Activated CD8-positive, alpha-beta memory T cell treated with anti-CD3 and anti-CD28 coated beads for 48 hours (primary cell): ENCODE data around the gene ZIC4.

ENCODE experiments used
- DNase-seq, 3 experiments: peaks; one replicate each; pipeline ENCODE4 v3.0.0-alpha.2; 2020; ENCODE audit warnings: low read depth in 2 of 3, low spot score in 2 of 3

Gene ZIC4

DNA sequence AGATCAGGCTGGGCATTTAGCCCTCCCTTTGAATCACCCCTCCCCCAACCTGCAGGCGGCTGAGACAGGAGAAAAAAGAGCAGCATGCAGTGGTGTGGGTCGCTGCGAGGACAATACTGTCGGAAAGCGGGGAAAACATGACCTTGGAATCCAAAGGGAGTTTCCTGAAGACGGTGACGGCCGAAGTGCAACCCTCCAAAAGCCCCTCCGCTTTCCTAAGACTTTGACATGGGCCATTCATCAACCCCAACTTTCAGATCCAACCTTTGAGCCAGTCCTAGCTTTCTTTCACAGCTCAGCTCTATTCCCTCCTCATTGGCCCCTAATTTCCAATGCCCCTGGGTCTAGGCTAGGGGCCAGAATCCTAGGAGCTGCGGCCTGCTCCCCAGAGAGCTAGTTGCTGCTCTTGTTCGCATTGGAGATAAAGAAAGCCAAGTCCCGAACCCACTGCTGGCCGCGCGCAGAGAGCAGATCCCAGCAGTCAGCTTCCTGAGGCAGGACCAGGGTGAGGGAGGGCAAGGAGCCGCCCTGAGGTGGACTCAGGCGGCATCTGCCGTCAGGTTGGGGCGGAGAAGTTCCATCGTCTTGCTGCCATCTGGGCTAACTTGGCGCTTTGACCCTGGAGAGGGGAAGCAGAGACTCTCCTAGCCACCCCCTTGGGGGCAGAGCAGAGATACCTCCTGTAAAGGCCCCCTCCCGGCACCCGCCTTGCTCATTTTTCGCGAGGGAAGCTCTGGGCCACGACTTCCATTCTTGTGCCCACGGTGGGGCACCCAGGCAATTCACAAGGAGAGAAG is 914 bp downstream of the ZIC4 start:
- no peak for DNase-seq

- no peak for DNase-seq
Measured at GRCh38 chr3:147404800-147405230, 1.5 kb downstream of the ZIC4 start.

DNA sequence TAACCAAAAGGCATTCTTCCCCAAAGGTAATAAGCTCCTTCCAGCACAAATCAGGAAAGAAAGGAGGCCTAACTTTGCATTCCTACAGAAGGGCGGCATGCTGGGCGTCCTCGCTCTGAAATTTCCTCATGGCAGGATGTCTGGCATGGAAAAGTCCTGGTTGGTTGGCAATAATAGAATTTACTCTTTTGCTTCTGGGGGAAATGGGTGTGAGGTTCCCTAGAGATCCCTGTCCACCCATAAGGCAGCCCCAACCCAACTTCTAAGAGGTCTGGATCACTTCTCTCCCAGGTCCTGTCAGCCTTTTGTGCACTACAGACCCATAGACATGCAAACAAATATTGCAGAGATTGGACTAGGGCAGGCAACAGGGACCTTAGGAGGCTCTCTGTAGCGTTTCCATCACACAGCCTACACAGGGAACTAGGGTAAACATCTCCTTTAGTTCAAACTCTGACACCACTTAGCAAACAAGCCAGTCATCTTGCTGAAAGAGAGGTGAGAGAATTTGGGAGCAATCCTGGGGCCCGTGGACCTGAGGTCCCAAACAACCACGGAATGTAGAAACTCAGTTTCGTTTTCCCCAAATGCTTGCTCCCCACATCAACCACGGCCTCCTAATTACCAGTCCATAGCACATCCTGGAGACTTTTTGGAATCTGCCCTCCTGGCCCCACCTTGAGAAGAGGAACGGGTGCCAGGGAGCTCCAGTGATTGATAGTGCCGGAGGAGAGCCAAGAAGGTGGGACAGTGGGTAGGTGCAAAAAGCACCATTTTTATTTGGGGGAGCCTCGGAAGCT is 2.1 kb downstream of the ZIC4 start:
- DNase-seq, result no peak

- DNase-seq, result no peak
Measured at GRCh38 chr3:147403511-147403910, 2.8 kb downstream of the ZIC4 start.

DNA sequence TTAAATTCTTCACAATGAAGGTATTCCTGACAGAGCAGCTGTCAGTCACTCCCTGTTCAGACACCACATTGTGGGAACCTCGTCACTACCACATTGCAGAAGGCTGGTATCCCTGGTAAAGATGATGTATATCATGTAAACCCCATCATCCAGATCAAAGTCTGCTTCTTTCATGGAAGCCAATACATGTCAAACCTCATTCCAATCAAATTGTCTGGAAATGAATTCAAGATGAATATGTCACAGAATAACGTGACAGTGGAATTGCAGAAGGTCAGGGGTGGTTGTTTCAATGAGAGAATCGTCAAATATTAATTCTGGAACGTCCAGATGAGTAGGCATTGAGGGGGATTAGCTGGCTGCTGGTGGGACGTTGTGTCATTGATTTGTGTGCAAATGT is 4.2 kb downstream of the ZIC4 start:
- DNase-seq, result no peak

DNA sequence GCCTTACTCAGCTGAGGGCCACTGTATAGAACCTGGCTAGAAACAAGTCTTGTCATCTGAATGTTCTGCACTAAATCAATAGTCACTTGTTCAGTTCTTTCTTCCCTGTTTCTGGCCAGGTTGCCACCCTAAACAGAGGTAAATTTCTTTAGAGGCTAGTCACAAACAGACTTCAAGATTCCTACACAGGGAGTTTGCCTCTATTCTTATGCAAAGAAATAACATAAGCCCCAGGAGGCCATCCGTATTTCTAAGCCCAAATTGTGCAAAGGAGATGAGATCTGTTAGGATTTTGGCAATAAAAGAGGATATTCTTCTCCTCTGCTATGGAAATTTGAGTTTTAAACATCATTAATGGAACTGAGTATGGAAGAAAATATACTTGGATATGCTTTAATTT is 4.9 kb downstream of the ZIC4 start:
- DNase-seq, result no peak

DNA sequence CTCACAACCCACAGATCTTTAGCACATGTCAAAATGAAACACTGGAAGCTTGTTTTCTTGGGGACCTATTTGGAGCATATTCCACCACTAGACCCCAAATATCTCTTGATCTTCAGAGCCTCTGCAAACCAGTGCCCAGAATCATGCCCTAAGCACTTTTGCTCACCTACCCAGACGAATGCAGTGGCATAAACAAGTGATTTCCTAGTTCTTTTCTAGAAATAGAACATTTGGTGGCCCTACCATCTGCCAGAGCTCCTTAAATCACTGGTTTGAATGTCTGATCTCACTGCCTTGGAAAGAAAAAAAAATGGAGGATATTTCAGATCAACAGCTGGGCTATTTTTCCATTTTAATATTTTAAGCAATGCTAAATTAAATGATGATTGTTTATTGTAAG is 5.3 kb downstream of the ZIC4 start:
- DNase-seq, result no peak

- DNase-seq, result no peak
Measured at GRCh38 chr3:147400111-147400510, 6.2 kb downstream of the ZIC4 start.

- no peak for DNase-seq
Measured at GRCh38 chr3:147398813-147399534, 7.4 kb downstream of the ZIC4 start.

DNA sequence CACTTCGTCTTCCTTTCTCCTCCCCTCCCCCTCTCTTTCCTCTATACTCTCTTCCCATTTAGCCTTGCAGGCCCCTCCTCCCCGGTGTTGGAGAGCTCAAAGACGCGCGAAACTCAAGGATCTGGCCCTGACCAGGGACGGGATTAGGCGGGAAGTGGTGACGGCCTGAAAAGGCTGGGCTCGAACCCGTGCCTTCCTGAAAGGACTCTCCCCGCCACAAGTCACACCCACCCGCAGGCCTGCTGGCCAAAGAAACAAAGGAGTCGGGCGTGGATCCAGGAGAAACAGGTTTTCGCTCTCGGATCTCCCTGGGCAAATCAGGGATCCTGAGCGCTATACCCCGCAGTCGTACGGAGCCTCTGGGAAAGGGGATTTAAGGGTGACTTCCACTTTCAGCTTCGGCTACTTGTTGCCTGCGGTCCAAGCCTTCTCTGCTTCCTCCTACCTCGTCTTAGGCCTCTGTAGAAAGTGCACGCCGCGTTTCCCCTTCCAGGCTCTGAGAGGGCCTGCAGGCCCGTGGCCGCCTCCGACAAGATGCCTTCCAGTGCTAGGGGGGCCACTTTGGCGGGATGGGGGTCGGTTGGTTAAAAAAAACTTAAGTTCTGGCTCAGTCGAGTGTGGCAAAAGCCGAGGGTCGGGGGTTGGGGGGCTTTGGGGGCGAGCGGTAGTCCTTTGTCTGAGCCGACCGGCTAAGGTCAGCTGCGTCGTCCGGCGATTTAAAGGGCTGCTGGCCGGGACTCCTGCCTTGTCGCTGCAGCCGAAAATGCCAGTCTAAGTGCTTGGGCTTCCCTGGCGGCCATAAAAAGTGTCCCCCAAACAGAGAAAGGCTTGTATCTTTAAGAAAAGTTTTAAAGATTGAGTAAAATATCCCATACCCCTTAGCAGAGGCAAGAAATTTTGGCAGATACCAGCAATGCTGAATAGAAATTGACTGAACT is 8.2 kb downstream of the ZIC4 start:
- no peak for DNase-seq

- no peak for DNase-seq
Measured at GRCh38 chr3:147397155-147397874, 9.0 kb downstream of the ZIC4 start.

GRCh38 chr3:147396712-147397046 is 9.7 kb downstream of the ZIC4 start:
- DNase-seq, result no peak

- no peak for DNase-seq
Measured at GRCh38 chr3:147395899-147396711, 10.2 kb downstream of the ZIC4 start.

DNA sequence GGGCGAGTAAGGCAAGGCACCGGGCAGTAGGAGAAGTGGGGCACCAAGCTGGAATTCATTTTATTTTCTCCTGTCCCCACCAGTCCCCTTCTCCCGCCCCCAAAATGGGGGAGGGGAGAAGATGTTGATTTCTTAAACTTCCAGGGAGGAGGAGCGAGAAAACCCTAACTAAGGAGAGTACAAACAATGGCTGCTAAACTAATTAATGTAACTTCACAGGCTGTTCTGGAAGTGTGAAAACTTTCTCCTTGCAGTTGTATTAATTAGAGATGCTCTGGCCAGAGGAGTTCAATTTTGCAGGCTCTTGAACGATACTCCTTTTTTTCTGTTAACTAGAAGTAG is 11.5 kb downstream of the ZIC4 start:
- no peak for DNase-seq

- DNase-seq, result no peak
Measured at GRCh38 chr3:147393943-147394883, 12.1 kb downstream of the ZIC4 start.

- DNase-seq, result no peak
Measured at GRCh38 chr3:147393261-147393942, 12.9 kb downstream of the ZIC4 start.

DNA sequence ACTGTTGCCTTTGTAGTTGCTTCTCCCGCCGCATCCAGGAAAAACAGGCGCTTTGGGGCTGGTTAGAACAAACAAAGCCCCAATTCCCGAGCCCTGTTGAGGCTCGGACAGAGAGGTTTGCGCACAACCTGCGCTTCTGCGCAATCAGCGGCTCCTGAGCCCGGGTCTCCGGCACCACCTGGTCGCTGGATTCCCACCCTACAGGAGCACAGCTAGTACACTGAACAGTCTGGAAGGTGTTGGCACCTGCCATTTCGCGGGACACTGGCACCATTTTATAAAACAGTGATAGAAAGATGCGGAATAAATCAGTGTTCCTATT is 13.8 kb downstream of the ZIC4 start:
- DNase-seq, result no peak
